ENCODE data around the gene C4BPA. TPM values are rescaled to one million over a fixed set of nuclear protein-coding genes. Genes with fewer than 3 reads are reported as not detected.

The C4BPA gene
- total RNA-seq, 1 experiment from 2014 or later, result not detected

GRCh38 chr1:207064561-207064960 lies 39.5 kb upstream of the C4BPA start:
- H3K27ac ChIP-seq (ENCODE audit: low read length), result no peak overlapping the region
- no TSS peak for BruUV-seq (replicated peaks)
- H4K20me1 ChIP-seq (ENCODE audit: low read length), result no peaks in the 10 kb centered on the region
- H3K4me2 ChIP-seq (ENCODE audit: low read length), result no peak overlapping the region
- intact Hi-C loops (cut with micrococcal nuclease), result no loop called here
- ATAC-seq, result no peak
- H3K9ac ChIP-seq (ENCODE audit: low read length), result no peak overlapping the region
- no peaks in the 10 kb centered on the region for H3K9me3 ChIP-seq (ENCODE audit: low read length)
- TF ChIP-seq EZH2 (IDR thresholded peaks at IDR 0.05; ENCODE audit: low read length, unreplicated experiment) (no peak), EZH2phosphoT487 (IDR thresholded peaks at IDR 0.05; ENCODE audit: borderline replicate concordance, low read length) (no peak), CTCF (conservative IDR thresholded peaks at IDR 0.05; ENCODE audit: low read depth, low read length) (no peak)
- ChIA-PET CTCF (no interaction called here), POLR2A (ENCODE audit: unreplicated experiment) (no interaction called here)
- H3K4me3 ChIP-seq (ENCODE audit: low read length), result no peak overlapping the region
- no peaks in the 10 kb centered on the region for H3K9me2 ChIP-seq (replicated peaks; ENCODE audit: low read length)
- no peak overlapping the region for H2AFZ ChIP-seq (ENCODE audit: low read length)
- no peaks in the 10 kb centered on the region for H3K27me3 ChIP-seq (ENCODE audit: low read length)
- DNase-seq, result no peak
- H3K4me1 ChIP-seq (ENCODE audit: insufficient read depth, low read length), result no peaks in the 10 kb centered on the region
- no peaks in the 10 kb centered on the region for H3K79me2 ChIP-seq (ENCODE audit: low read length)
- H3K36me3 ChIP-seq (ENCODE audit: low read depth, low read length), result peaks cover 80% of the 10 kb centered on the region
- no peaks in the 10 kb centered on the region for H3F3A ChIP-seq (ENCODE audit: low read length, unreplicated experiment)

DNA sequence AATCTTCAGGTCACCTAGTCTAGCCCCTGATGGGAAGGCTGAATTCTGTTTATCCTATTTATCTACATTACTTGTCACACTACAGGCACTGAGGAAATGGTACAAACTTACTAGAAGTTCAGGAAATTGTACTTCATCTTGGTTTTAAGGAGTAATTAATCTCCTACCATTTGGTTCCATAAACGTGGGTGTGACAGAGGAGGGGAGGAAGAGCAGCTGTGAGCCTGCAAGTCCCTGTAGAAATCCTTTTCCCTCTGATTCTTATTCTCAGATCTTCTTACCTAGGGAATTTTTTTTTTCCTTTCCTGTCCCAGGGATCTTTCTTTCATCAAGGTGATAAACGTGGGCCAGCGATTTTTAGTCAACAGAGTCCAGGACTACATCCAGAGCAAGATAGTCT lies 36.8 kb upstream of the C4BPA start:
- no peaks in the 10 kb centered on the region for H3K27me3 ChIP-seq (ENCODE audit: low read length)
- no peak overlapping the region for H3K27ac ChIP-seq (ENCODE audit: low read length)
- no peak for ATAC-seq
- no peaks in the 10 kb centered on the region for H3F3A ChIP-seq (ENCODE audit: low read length, unreplicated experiment)
- H3K4me1 ChIP-seq (ENCODE audit: insufficient read depth, low read length), result no peaks in the 10 kb centered on the region
- no peaks in the 10 kb centered on the region for H3K79me2 ChIP-seq (ENCODE audit: low read length)
- no peak overlapping the region for H3K4me2 ChIP-seq (ENCODE audit: low read length)
- H3K9me2 ChIP-seq (replicated peaks; ENCODE audit: low read length), result no peaks in the 10 kb centered on the region
- H3K4me3 ChIP-seq (ENCODE audit: low read length), result no peak overlapping the region
- no peak overlapping the region for H2AFZ ChIP-seq (ENCODE audit: low read length)
- intact Hi-C loops (cut with micrococcal nuclease), result no loop called here
- H3K36me3 ChIP-seq (ENCODE audit: low read depth, low read length), result peaks cover 88% of the 10 kb centered on the region
- no peaks in the 10 kb centered on the region for H3K9me3 ChIP-seq (ENCODE audit: low read length)
- TF ChIP-seq CTCF (conservative IDR thresholded peaks at IDR 0.05; ENCODE audit: low read depth, low read length) (no peak), EZH2 (IDR thresholded peaks at IDR 0.05; ENCODE audit: low read length, unreplicated experiment) (no peak), EZH2phosphoT487 (IDR thresholded peaks at IDR 0.05; ENCODE audit: borderline replicate concordance, low read length) (no peak)
- POLR2A ChIA-PET (ENCODE audit: unreplicated experiment), result no interaction called here
- DNase-seq, result no peak
- no peaks in the 10 kb centered on the region for H4K20me1 ChIP-seq (ENCODE audit: low read length)
- CTCF ChIA-PET, result no interaction called here
- no peak overlapping the region for H3K9ac ChIP-seq (ENCODE audit: low read length)
- BruUV-seq (replicated peaks), result no TSS peak

DNA sequence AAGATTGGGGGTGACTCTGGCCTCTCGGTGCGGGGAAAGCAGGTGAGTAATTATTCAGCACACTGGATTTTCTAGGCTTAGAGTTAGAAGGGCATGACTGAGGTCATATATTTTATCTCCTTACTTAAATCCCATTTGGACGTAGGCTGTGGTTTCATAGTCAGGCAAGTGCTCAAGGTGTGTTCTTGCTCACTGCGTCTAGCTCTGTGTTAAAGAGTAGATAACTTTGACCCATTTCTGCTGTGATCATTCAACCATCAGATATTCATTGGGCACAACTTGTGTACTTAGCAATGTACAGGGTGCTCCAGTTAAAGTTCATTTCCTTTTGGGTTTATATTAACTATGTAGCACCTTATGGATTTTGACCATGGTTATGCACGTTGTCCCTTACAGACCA lies 36.4 kb upstream of the C4BPA start:
- H3K27ac ChIP-seq (ENCODE audit: low read length), result no peak overlapping the region
- intact Hi-C loops (cut with micrococcal nuclease), result no loop called here
- CTCF ChIA-PET, result no interaction called here
- H3K9me2 ChIP-seq (replicated peaks; ENCODE audit: low read length), result no peaks in the 10 kb centered on the region
- no peak overlapping the region for H3K4me2 ChIP-seq (ENCODE audit: low read length)
- DNase-seq (no peak), ATAC-seq (no peak)
- no peaks in the 10 kb centered on the region for H3K9me3 ChIP-seq (ENCODE audit: low read length)
- POLR2A ChIA-PET (ENCODE audit: unreplicated experiment), result no interaction called here
- H3F3A ChIP-seq (ENCODE audit: low read length, unreplicated experiment), result no peaks in the 10 kb centered on the region
- H4K20me1 ChIP-seq (ENCODE audit: low read length), result no peaks in the 10 kb centered on the region
- no TSS peak for BruUV-seq (replicated peaks)
- H3K79me2 ChIP-seq (ENCODE audit: low read length), result no peaks in the 10 kb centered on the region
- no peak overlapping the region for H2AFZ ChIP-seq (ENCODE audit: low read length)
- no peaks in the 10 kb centered on the region for H3K27me3 ChIP-seq (ENCODE audit: low read length)
- H3K36me3 ChIP-seq (ENCODE audit: low read depth, low read length), result peaks cover 88% of the 10 kb centered on the region
- no peak overlapping the region for H3K9ac ChIP-seq (ENCODE audit: low read length)
- H3K4me3 ChIP-seq (ENCODE audit: low read length), result no peak overlapping the region
- TF ChIP-seq EZH2phosphoT487 (IDR thresholded peaks at IDR 0.05; ENCODE audit: borderline replicate concordance, low read length) (no peak), CTCF (conservative IDR thresholded peaks at IDR 0.05; ENCODE audit: low read depth, low read length) (no peak), EZH2 (IDR thresholded peaks at IDR 0.05; ENCODE audit: low read length, unreplicated experiment) (no peak)
- H3K4me1 ChIP-seq (ENCODE audit: insufficient read depth, low read length), result no peaks in the 10 kb centered on the region
